ENCODE data around the gene FIBP.

GRCh38 chr11:65921033-65921555 is 32.8 kb upstream of the FIBP start:
- TF ChIP-seq EZH2 (IDR thresholded peaks at IDR 0.05; ENCODE audit: insufficient read depth, poor library complexity, severe bottlenecking) (no peak), EZH2phosphoT487 (IDR thresholded peaks at IDR 0.05; ENCODE audit: insufficient read depth, low read depth) (no peak)

All from GM23248 (cell line).